Erythroblast (primary cell): ENCODE data around the gene PICALM.

ENCODE experiments used
- GATA1 ChIP-seq: IDR thresholded peaks from 2 replicates; pipeline ENCODE4 v1.6.1; 2011; ENCODE audit warnings: low read depth, mild to moderate bottlenecking, control low read depth, low read length, moderate library complexity
- POLR2A ChIP-seq: IDR thresholded peaks from 2 replicates; pipeline ENCODE4 v1.6.1; 2011; ENCODE audit warnings: mild to moderate bottlenecking, low read length

DNA sequence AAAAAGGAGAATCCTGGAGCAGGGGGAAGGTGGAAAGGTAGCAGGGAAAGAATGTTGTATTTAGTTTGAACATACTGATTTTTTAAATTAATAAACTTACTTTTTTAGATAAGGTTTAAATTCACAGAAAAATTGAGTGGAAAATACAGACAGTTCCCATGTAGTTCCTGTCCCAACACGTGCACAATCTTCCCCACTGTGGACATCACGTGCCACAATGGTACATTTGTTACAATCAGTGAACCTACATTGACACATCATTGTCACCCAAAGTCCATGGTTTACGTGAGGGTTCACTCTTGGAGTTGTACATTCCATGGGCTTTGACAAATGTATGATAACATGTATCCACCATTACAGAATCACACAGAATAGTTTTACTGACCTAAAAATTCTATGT is 10.5 kb upstream of the PICALM start:
- TF ChIP-seq POLR2A = no peak
- no peak for TF ChIP-seq GATA1
